ENCODE measurements around the gene TBC1D22A.

The TBC1D22A gene

DNA sequence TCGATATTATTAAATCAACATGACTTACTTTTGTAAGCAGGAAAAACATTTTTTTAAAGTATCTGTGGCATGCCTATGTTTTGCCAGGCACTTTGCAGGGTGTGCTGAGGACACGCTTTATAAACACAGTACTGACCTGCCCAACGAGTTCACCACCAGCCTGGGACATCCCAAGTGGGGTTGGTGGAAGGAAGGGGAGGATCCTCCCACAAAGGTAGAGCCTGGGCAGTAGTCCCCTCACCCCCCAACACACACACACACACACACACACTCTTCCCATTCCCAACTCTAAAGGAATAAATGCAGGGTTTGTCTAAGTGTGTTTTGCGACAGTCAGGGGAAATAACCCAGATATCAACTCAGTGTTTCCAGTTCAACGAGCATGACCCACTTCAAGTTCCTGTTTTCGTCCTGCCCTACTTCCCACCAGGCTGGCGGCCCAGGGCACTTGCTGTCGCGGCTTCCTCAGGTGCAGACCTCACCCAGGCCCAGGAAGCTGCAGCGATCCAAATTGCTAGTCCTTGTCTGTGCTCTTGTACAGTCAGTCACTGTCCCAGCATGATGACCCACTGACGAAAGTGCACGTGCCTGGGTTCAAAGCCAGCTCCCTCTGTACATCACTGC is 27.5 kb upstream of the TBC1D22A start:
- peak overlapping the region; percentile 49 for H3K27ac ChIP-seq (ENCODE audit: low read length)
- H3K9me3 ChIP-seq (ENCODE audit: insufficient read depth, low read length) = no peaks in the 10 kb centered on the region; the same call in 1 of the 2 replicates
- no peak overlapping the region for H2AFZ ChIP-seq (ENCODE audit: low read depth, low read length)
- peaks cover 51% of the 10 kb centered on the region for H3K4me1 ChIP-seq (ENCODE audit: low read length)
- peaks cover 78% of the 10 kb centered on the region for H3K79me2 ChIP-seq (ENCODE audit: low read length)
- H3K4me2 ChIP-seq (ENCODE audit: low read length) = peak overlapping the region; percentile 95
- TF ChIP-seq EZH2phosphoT487 (IDR thresholded peaks at IDR 0.05; ENCODE audit: low read depth) = no peak
- TF ChIP-seq, protein P1, sequence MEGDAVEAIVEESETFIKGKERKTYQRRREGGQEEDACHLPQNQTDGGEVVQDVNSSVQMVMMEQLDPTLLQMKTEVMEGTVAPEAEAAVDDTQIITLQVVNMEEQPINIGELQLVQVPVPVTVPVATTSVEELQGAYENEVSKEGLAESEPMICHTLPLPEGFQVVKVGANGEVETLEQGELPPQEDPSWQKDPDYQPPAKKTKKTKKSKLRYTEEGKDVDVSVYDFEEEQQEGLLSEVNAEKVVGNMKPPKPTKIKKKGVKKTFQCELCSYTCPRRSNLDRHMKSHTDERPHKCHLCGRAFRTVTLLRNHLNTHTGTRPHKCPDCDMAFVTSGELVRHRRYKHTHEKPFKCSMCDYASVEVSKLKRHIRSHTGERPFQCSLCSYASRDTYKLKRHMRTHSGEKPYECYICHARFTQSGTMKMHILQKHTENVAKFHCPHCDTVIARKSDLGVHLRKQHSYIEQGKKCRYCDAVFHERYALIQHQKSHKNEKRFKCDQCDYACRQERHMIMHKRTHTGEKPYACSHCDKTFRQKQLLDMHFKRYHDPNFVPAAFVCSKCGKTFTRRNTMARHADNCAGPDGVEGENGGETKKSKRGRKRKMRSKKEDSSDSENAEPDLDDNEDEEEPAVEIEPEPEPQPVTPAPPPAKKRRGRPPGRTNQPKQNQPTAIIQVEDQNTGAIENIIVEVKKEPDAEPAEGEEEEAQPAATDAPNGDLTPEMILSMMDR (IDR thresholded peaks at IDR 0.05; ENCODE audit: low read depth, low read length) = no peak
- peak overlapping the region; percentile 91 for H3K4me3 ChIP-seq (ENCODE audit: low read length)
- peak overlapping the region; percentile 38; the same call in 1 of the 2 replicates for H3K9ac ChIP-seq (ENCODE audit: low read length)
- H3K27me3 ChIP-seq (ENCODE audit: low read depth, low read length) = no peaks in the 10 kb centered on the region
- H4K20me1 ChIP-seq (ENCODE audit: insufficient read depth, low read length) = peaks cover 67% of the 10 kb centered on the region
- H3K36me3 ChIP-seq (replicated peaks; ENCODE audit: low read depth, low read length) = peaks cover 41% of the 10 kb centered on the region

- peak overlapping the region; percentile 68; the same call in 1 of the 2 replicates for H3K9ac ChIP-seq (ENCODE audit: low read length)
- no peaks in the 10 kb centered on the region; the same call in 1 of the 2 replicates for H3K9me3 ChIP-seq (ENCODE audit: insufficient read depth, low read length)
- no peaks in the 10 kb centered on the region for H3K27me3 ChIP-seq (ENCODE audit: low read depth, low read length)
- H2AFZ ChIP-seq (ENCODE audit: low read depth, low read length) = no peak overlapping the region
- TF ChIP-seq EZH2phosphoT487 (IDR thresholded peaks at IDR 0.05; ENCODE audit: low read depth) = no peak
- TF ChIP-seq, protein P1 (IDR thresholded peaks at IDR 0.05; ENCODE audit: low read depth, low read length) = no peak
- peaks cover 58% of the 10 kb centered on the region for H4K20me1 ChIP-seq (ENCODE audit: insufficient read depth, low read length)
- peak overlapping the region; percentile 91 for H3K4me3 ChIP-seq (ENCODE audit: low read length)
- peaks cover 37% of the 10 kb centered on the region for H3K36me3 ChIP-seq (replicated peaks; ENCODE audit: low read depth, low read length)
- peaks cover 48% of the 10 kb centered on the region for H3K4me1 ChIP-seq (ENCODE audit: low read length)
- H3K27ac ChIP-seq (ENCODE audit: low read length) = peak overlapping the region; percentile 49
- peaks cover 67% of the 10 kb centered on the region for H3K79me2 ChIP-seq (ENCODE audit: low read length)
- peak overlapping the region; percentile 95 for H3K4me2 ChIP-seq (ENCODE audit: low read length)
Measured at GRCh38 chr22:46735747-46736608, 26.5 kb upstream of the TBC1D22A start.

DNA sequence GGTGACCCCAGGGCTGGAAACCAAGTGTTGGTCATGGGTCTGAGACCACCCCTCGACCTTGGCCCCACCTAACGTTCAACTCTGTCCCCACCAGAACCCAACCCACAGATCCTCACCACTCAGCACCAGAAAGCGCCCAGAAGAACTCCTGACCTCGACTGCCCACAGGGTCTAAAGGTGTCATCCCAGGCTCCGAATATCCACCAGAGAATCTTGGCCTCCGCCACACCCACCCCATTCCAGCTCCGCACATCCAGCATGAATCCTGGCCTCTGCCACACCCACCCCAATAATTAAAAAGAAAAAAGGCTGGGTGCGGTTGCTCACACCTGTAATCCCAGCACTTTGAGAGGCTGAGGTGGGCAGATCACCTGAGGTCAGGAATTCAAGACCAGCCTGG is 25.7 kb upstream of the TBC1D22A start:
- H3K27ac ChIP-seq (ENCODE audit: low read length) = no peak overlapping the region
- peaks cover 60% of the 10 kb centered on the region for H3K79me2 ChIP-seq (ENCODE audit: low read length)
- H3K4me3 ChIP-seq (ENCODE audit: low read length) = peak overlapping the region; percentile 91

More for the DNA sequence above, 25.7 kb upstream of the TBC1D22A start:
- peaks cover 50% of the 10 kb centered on the region for H4K20me1 ChIP-seq (ENCODE audit: insufficient read depth, low read length)
- TF ChIP-seq EZH2phosphoT487 (IDR thresholded peaks at IDR 0.05; ENCODE audit: low read depth) = no peak
- TF ChIP-seq, protein P1 (IDR thresholded peaks at IDR 0.05; ENCODE audit: low read depth, low read length) = no peak
- no peak overlapping the region for H2AFZ ChIP-seq (ENCODE audit: low read depth, low read length)
- H3K4me2 ChIP-seq (ENCODE audit: low read length) = peak overlapping the region; percentile 95
- no peaks in the 10 kb centered on the region; the same call in 1 of the 2 replicates for H3K9me3 ChIP-seq (ENCODE audit: insufficient read depth, low read length)
- H3K27me3 ChIP-seq (ENCODE audit: low read depth, low read length) = no peaks in the 10 kb centered on the region
- H3K4me1 ChIP-seq (ENCODE audit: low read length) = peaks cover 46% of the 10 kb centered on the region
- H3K36me3 ChIP-seq (replicated peaks; ENCODE audit: low read depth, low read length) = peaks cover 29% of the 10 kb centered on the region
- H3K9ac ChIP-seq (ENCODE audit: low read length) = peak overlapping the region; percentile 68

All from OCI-LY3 (cell line).